ENCODE results near the gene THOC6.

THOC6 gene

GRCh38 chr16:3023669-3024478, at the start of gene THOC6, which contains the start of gene HCFC1R1:
TSS of gene THOC6 (plus strand) at chr16:3024035. CDS start at chr16:3024327, 292 bp downstream.
TSS of gene HCFC1R1 (minus strand) at chr16:3023942. CDS start at chr16:3023941, 1 bp downstream.
- peak; percentile 91 to 92 for DNase-seq (ENCODE audit: low read depth in 2 of 2)

- DNase-seq (ENCODE audit: low read depth in 2 of 2): no peak
Observed at GRCh38 chr16:2974319-2975056, 49.3 kb upstream of the THOC6 start.

- DNase-seq (ENCODE audit: low read depth in 2 of 2): no peak
Observed at GRCh38 chr16:2975161-2975795, 48.6 kb upstream of the THOC6 start.

- DNase-seq (ENCODE audit: low read depth in 2 of 2): no peak
Observed at GRCh38 chr16:2976201-2976600, 47.6 kb upstream of the THOC6 start.

- DNase-seq (ENCODE audit: low read depth in 2 of 2): no peak
Observed at GRCh38 chr16:2976673-2977072, 47.2 kb upstream of the THOC6 start.

- DNase-seq (ENCODE audit: low read depth in 2 of 2): no peak
Observed at GRCh38 chr16:2977440-2977839, 46.4 kb upstream of the THOC6 start.

- no peak for DNase-seq (ENCODE audit: low read depth in 2 of 2)
Observed at GRCh38 chr16:2979669-2980226, 44.1 kb upstream of the THOC6 start.

- peak; percentile 53 to 62 for DNase-seq (ENCODE audit: low read depth in 2 of 2)
Observed at GRCh38 chr16:2980227-2981176, 43.3 kb upstream of the THOC6 start, which contains the start of gene PKMYT1. TSS of gene PKMYT1 (minus strand) at chr16:2980446. CDS start at chr16:2979657, 789 bp downstream.

- DNase-seq (ENCODE audit: low read depth in 2 of 2): no peak
Observed at GRCh38 chr16:2981177-2981898, 42.5 kb upstream of the THOC6 start.

GRCh38 chr16:2981899-2982250, 42.0 kb upstream of the THOC6 start:
- no peak for DNase-seq (ENCODE audit: low read depth in 2 of 2)

GRCh38 chr16:2982402-2982801, 41.4 kb upstream of the THOC6 start:
- no peak for DNase-seq (ENCODE audit: low read depth in 2 of 2)

GRCh38 chr16:2983706-2984136, 40.1 kb upstream of the THOC6 start:
- peak; percentile 33 to 42 for DNase-seq (ENCODE audit: low read depth in 2 of 2)

GRCh38 chr16:2985462-2985861, 38.4 kb upstream of the THOC6 start:
- DNase-seq (ENCODE audit: low read depth in 2 of 2): no peak

GRCh38 chr16:2985893-2986355, 37.9 kb upstream of the THOC6 start:
- DNase-seq (ENCODE audit: low read depth in 2 of 2): no peak

GRCh38 chr16:2986623-2987188, 37.1 kb upstream of the THOC6 start:
- DNase-seq (ENCODE audit: low read depth in 2 of 2): no peak

- no peak for DNase-seq (ENCODE audit: low read depth in 2 of 2)
Observed at GRCh38 chr16:2987286-2987685, 36.5 kb upstream of the THOC6 start.

GRCh38 chr16:2987833-2988232, 36.0 kb upstream of the THOC6 start:
- DNase-seq (ENCODE audit: low read depth in 2 of 2): no peak

- no peak for DNase-seq (ENCODE audit: low read depth in 2 of 2)
Observed at GRCh38 chr16:2988590-2989099, 35.2 kb upstream of the THOC6 start.

GRCh38 chr16:2990891-2991290, 32.9 kb upstream of the THOC6 start:
- DNase-seq (ENCODE audit: low read depth in 2 of 2): no peak

Measured in fibroblast of skin of left biceps (primary cell).